Nephron (organoid): ENCODE data around the gene ZNF619.
A peak's percentile ranks its signal among the peaks of the same experiment; 100 is the strongest.

Source experiments
- H3K27ac Mint-ChIP-seq, 3 experiments: 2 replicates each; pipeline ENCODE4 v1.8.0; 2020; ENCODE audit warnings: mixed read lengths in 3 of 3, mild to moderate bottlenecking in 2 of 3, moderate library complexity in 1 of 3
- H3K27me3 Mint-ChIP-seq: 2 replicates; pipeline ENCODE4 v1.8.0; 2021; ENCODE audit warnings: low read depth, mild to moderate bottlenecking, moderate library complexity, mixed read lengths
- H3K36me3 Mint-ChIP-seq: 2 replicates; pipeline ENCODE4 v1.8.0; 2020; ENCODE audit warnings: low read depth, mixed read lengths
- H3K4me1 Mint-ChIP-seq: 2 replicates; pipeline ENCODE4 v1.8.0; 2020; ENCODE audit warnings: mixed read lengths
- H3K4me3 Mint-ChIP-seq, 3 experiments: 2 replicates each; pipeline ENCODE4 v1.8.0; 2020; ENCODE audit warnings: mild to moderate bottlenecking in 3 of 3, mixed read lengths in 3 of 3, moderate library complexity in 2 of 3
- H3K9me3 Mint-ChIP-seq: 2 replicates; pipeline ENCODE4 v1.8.0; 2020; ENCODE audit warnings: mixed read lengths
- TF ChIP-seq, protein P1 (sequence below), 3 experiments: fragments of 200-600 bp; sonication (generic); IDR thresholded peaks; one replicate each; pipeline ENCODE4 v1.5.0; 2021; ENCODE audit warnings: antibody characterized with exemption in 3 of 3; ENCODE audit not compliant: unreplicated experiment in 3 of 3

Gene ZNF619

DNA sequence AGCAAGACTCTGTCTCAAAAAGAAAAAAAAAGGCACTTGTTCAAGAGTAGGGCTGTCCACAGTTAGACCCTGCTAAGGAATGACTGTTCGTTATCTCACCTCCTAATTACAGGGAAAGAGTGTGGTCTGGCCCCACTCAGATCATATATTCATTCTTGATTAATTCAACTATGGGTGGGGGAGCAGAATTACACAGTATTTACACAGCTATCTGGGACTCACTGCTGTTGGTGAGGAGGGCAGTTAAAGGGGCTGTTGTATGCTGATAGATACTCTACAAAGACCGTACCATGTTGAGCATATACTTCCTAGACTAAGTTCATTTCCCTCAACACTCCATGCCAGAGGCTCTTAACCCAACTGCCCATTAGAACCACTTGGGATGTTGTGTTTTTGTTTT is 25.1 kb downstream of the ZNF619 start:
- Mint-ChIP-seq H3K4me3 (no peak overlapping the region), H3K9me3 (no peaks in the 10 kb centered on the region), H3K27ac (no peak overlapping the region), H3K27me3 (no peaks in the 10 kb centered on the region), H3K36me3 (no peaks in the 10 kb centered on the region), H3K4me1 (peaks cover 15% of the 10 kb centered on the region)
- TF ChIP-seq, protein P1, sequence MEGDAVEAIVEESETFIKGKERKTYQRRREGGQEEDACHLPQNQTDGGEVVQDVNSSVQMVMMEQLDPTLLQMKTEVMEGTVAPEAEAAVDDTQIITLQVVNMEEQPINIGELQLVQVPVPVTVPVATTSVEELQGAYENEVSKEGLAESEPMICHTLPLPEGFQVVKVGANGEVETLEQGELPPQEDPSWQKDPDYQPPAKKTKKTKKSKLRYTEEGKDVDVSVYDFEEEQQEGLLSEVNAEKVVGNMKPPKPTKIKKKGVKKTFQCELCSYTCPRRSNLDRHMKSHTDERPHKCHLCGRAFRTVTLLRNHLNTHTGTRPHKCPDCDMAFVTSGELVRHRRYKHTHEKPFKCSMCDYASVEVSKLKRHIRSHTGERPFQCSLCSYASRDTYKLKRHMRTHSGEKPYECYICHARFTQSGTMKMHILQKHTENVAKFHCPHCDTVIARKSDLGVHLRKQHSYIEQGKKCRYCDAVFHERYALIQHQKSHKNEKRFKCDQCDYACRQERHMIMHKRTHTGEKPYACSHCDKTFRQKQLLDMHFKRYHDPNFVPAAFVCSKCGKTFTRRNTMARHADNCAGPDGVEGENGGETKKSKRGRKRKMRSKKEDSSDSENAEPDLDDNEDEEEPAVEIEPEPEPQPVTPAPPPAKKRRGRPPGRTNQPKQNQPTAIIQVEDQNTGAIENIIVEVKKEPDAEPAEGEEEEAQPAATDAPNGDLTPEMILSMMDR (IDR thresholded peaks at IDR 0.05; ENCODE audit: unreplicated experiment in 3 of 3): no peak

GRCh38 chr3:40504636-40505430 is 27.9 kb downstream of the ZNF619 start:
- TF ChIP-seq, protein P1 (IDR thresholded peaks at IDR 0.05; ENCODE audit: unreplicated experiment in 3 of 3): no peak
- H3K4me3 Mint-ChIP-seq: peak overlapping the region; percentile 98 to 99 (median 98)
- no peaks in the 10 kb centered on the region for H3K27me3 Mint-ChIP-seq
- H3K27ac Mint-ChIP-seq: peak overlapping the region in 1 of 3 experiments; percentile 98
- H3K9me3 Mint-ChIP-seq: no peaks in the 10 kb centered on the region
- peaks cover 15% of the 10 kb centered on the region for H3K36me3 Mint-ChIP-seq
- H3K4me1 Mint-ChIP-seq: peaks cover 15% of the 10 kb centered on the region

- H3K36me3 Mint-ChIP-seq: peaks cover 25% of the 10 kb centered on the region
- no peaks in the 10 kb centered on the region for H3K9me3 Mint-ChIP-seq
- peak within 1 kb of the TSS; percentile 98 to 99 (median 98) for H3K4me3 Mint-ChIP-seq
- TF ChIP-seq, protein P1 (IDR thresholded peaks at IDR 0.05; ENCODE audit: unreplicated experiment in 3 of 3): peak in 2 of 3 experiments; percentile 24 to 45
- H3K4me1 Mint-ChIP-seq: peaks cover 15% of the 10 kb centered on the region
- H3K27me3 Mint-ChIP-seq: no peaks in the 10 kb centered on the region
- peak within 1 kb of the TSS; percentile 82 to 98 (median 96) for H3K27ac Mint-ChIP-seq
These were observed 28.9 kb downstream of the ZNF619 start, which contains the start of gene ZNF620 for GRCh38 chr3:40505599-40506462. ZNF620 (plus strand) TSS chr3:40506039; CDS start chr3:40506353, 314 bp downstream.

GRCh38 chr3:40511031-40511718 is 34.3 kb downstream of the ZNF619 start:
- H3K27me3 Mint-ChIP-seq: no peaks in the 10 kb centered on the region
- H3K4me1 Mint-ChIP-seq: peaks cover 8% of the 10 kb centered on the region
- H3K27ac Mint-ChIP-seq: no peak overlapping the region
- no peak overlapping the region for H3K4me3 Mint-ChIP-seq
- H3K36me3 Mint-ChIP-seq: peaks cover 61% of the 10 kb centered on the region
- H3K9me3 Mint-ChIP-seq: no peaks in the 10 kb centered on the region
- TF ChIP-seq, protein P1 (IDR thresholded peaks at IDR 0.05; ENCODE audit: unreplicated experiment in 3 of 3): no peak

- Mint-ChIP-seq H3K27ac (no peak overlapping the region), H3K27me3 (no peaks in the 10 kb centered on the region), H3K9me3 (no peaks in the 10 kb centered on the region), H3K4me3 (no peak overlapping the region), H3K36me3 (peaks cover 55% of the 10 kb centered on the region), H3K4me1 (no peaks in the 10 kb centered on the region)
- TF ChIP-seq, protein P1 (IDR thresholded peaks at IDR 0.05; ENCODE audit: unreplicated experiment in 3 of 3): no peak
These were observed 39.3 kb downstream of the ZNF619 start for GRCh38 chr3:40516201-40516600.
